HG03066 (cell line): ENCODE data around the gene ATRN.
"Not testable (repeated sequence)": the region's sequence is repeated elsewhere in the genome, so short reads cannot be mapped to it uniquely, and the experiment has no call there.

ENCODE experiments used
- ATAC-seq: cut with Tn5 transposase; IDR thresholded peaks from one replicate; pipeline ENCODE4 v1.9.1; 2021; ENCODE audit warnings: low read depth; ENCODE audit not compliant: unreplicated experiment

The ATRN gene

GRCh38 chr20:3615171-3615840, 144.5 kb downstream of the ATRN start:
- not testable (repeated sequence) for ATAC-seq

GRCh38 chr20:3616250-3616649, 145.4 kb downstream of the ATRN start:
- ATAC-seq, result no peak

- no peak for ATAC-seq
Measured at GRCh38 chr20:3621111-3621510, 150.3 kb downstream of the ATRN start.

- ATAC-seq, result no peak
Measured at GRCh38 chr20:3622406-3622805, 151.6 kb downstream of the ATRN start.

GRCh38 chr20:3627476-3627875, 156.7 kb downstream of the ATRN start:
- ATAC-seq, result no peak

GRCh38 chr20:3628502-3629314, 157.9 kb downstream of the ATRN start:
- ATAC-seq, result no peak

GRCh38 chr20:3629893-3630292, 159.1 kb downstream of the ATRN start:
- ATAC-seq, result no peak

GRCh38 chr20:3630429-3630828, 159.6 kb downstream of the ATRN start:
- ATAC-seq, result no peak

- no peak for ATAC-seq
Measured at GRCh38 chr20:3631534-3631933, 160.7 kb downstream of the ATRN start.

GRCh38 chr20:3632311-3633004, 161.6 kb downstream of the ATRN start:
- no peak for ATAC-seq

- ATAC-seq, result no peak
Measured at GRCh38 chr20:3633913-3634478, 163.2 kb downstream of the ATRN start.

GRCh38 chr20:3635346-3635745, 164.5 kb downstream of the ATRN start:
- no peak for ATAC-seq

GRCh38 chr20:3640259-3640658, 169.4 kb downstream of the ATRN start:
- no peak for ATAC-seq

GRCh38 chr20:3645309-3646066, 174.7 kb downstream of the ATRN start:
- no peak for ATAC-seq

GRCh38 chr20:3646067-3646440, 175.2 kb downstream of the ATRN start:
- no peak for ATAC-seq

- ATAC-seq, result no peak
Measured at GRCh38 chr20:3646651-3647050, 175.8 kb downstream of the ATRN start.

GRCh38 chr20:3647473-3647872, 176.7 kb downstream of the ATRN start:
- no peak for ATAC-seq

GRCh38 chr20:3648951-3649350, 178.1 kb downstream of the ATRN start:
- ATAC-seq, result no peak

GRCh38 chr20:3651204-3651962, 180.6 kb downstream of the ATRN start:
- no peak for ATAC-seq

GRCh38 chr20:3652221-3652620, 181.4 kb downstream of the ATRN start:
- ATAC-seq, result no peak
